HepG2 (cell line): Measurements from ENCODE around the gene EPHB3. TPM values are rescaled to one million over a fixed set of nuclear protein-coding genes. Genes with fewer than 3 reads are reported as not detected.

Experiments
- ATAC-seq: fragments of 200-7000 bp; cut with Tn5 transposase; 3 replicates; pipeline ENCODE4 v1.9.1; 2020; ENCODE audit warnings: mild to moderate bottlenecking, moderate library complexity
- BruUV-seq: library from RNA; stranded (reverse); fragments of 400-500 nt; replicated peaks from 2 replicates; lab custom pipeline; 2021; lab: Mats Ljungman, UMichigan
- CTCF ChIA-PET: fragments of 300-600 bp; formaldehyde crosslinking; extraction: SDS; loops from one replicate; lab custom pipeline; 2021; ENCODE audit warnings: low total read pairs, inconsistent platforms, low intra/inter-chr PET ratio; lab: Yijun Ruan, JAX
- POLR2A ChIA-PET: fragments of 350-600 bp; sonication (Branson Sonifier 250); formaldehyde crosslinking; loops from one replicate; lab custom pipeline; 2020; ENCODE audit warnings: antibody characterized with exemption, inconsistent platforms; lab: Yijun Ruan, JAX
- DNase-seq: peaks from one replicate; pipeline ENCODE4 v3.0.0-alpha.2; 2015; ENCODE audit warnings: low spot score
- FAIRE-seq: peaks from 3 replicates; lab custom pipeline; 2011; peaks lifted over from hg19 to GRCh38; lab: Jason Lieb, UNC
- H2AFZ ChIP-seq: one replicate; pipeline ENCODE4 v1.6.1; 2011; ENCODE audit warnings: low read length, inconsistent platforms
- H3K27ac ChIP-seq: fragments of 300-600 bp; 3 replicates; pipeline ENCODE4 v1.8.0; 2011; ENCODE audit warnings: mixed run types, mild to moderate bottlenecking, mixed read lengths, low read length, inconsistent platforms; ENCODE audit not compliant: insufficient read depth; ENCODE audit errors: extremely low read length
- H3K27me3 ChIP-seq, 2 experiments: fragments of 200-600 bp in 1 of 2; 2 replicates in 1 of 2; 3 replicates in 1 of 2; pipeline versions ENCODE4 v1.6.0 to v1.8.0; 2011; ENCODE audit warnings: low read length in 2 of 2, mild to moderate bottlenecking in 2 of 2, moderate library complexity in 2 of 2, inconsistent platforms in 1 of 2; ENCODE audit not compliant: insufficient read depth in 2 of 2, control insufficient read depth in 1 of 2
- H3K36me3 ChIP-seq, 2 experiments: fragments of 200-600 bp in 1 of 2; replicated peaks in 1 of 2; 2 replicates in 1 of 2; 3 replicates in 1 of 2; pipeline versions ENCODE4 v1.5.1 to v1.8.0; 2011; ENCODE audit warnings: low read length in 2 of 2, inconsistent platforms in 1 of 2; ENCODE audit not compliant: insufficient read depth in 2 of 2, control insufficient read depth in 1 of 2
- H3K4me1 ChIP-seq: 2 replicates; pipeline ENCODE4 v1.5.1; 2012; ENCODE audit warnings: low read length, inconsistent platforms; ENCODE audit not compliant: insufficient read depth
- H3K4me2 ChIP-seq: 2 replicates; pipeline ENCODE4 v1.6.0; 2011; ENCODE audit warnings: low read depth, low read length, inconsistent platforms
- H3K4me3 ChIP-seq, 3 experiments: fragments of 200-600 bp in 1 of 3; sonication (generic), shearing (Covaris generic) in 1 of 3; replicated peaks in 1 of 3; 2 replicates each; pipeline ENCODE4 v1.5.1; 2011 to 2016; ENCODE audit warnings: low read length in 3 of 3, inconsistent platforms in 2 of 3, low read depth in 2 of 3, mild to moderate bottlenecking in 2 of 3, control low read depth in 1 of 3, mixed read lengths in 1 of 3; ENCODE audit not compliant: insufficient read depth in 1 of 3
- H3K79me2 ChIP-seq: one replicate; pipeline ENCODE4 v1.6.1; 2011; ENCODE audit warnings: low read length, inconsistent platforms; ENCODE audit not compliant: insufficient read depth
- H3K9ac ChIP-seq: 2 replicates; pipeline ENCODE4 v1.6.0; 2011; ENCODE audit warnings: mild to moderate bottlenecking, low read depth, low read length, inconsistent platforms; ENCODE audit not compliant: insufficient read depth
- H3K9me3 ChIP-seq: 2 replicates; pipeline ENCODE4 v1.5.1; 2012; ENCODE audit warnings: mild to moderate bottlenecking, low read length
- H4K20me1 ChIP-seq: 2 replicates; pipeline ENCODE4 v1.6.0; 2011; ENCODE audit warnings: inconsistent platforms, mild to moderate bottlenecking, low read length, moderate library complexity; ENCODE audit not compliant: insufficient read depth
- AGO1 ChIP-seq: fragments of 200-400 bp; formaldehyde crosslinking; IDR thresholded peaks from 2 replicates; pipeline ENCODE4 v1.6.1; 2017; ENCODE audit warnings: mild to moderate bottlenecking, low read depth, low read length, moderate library complexity; ENCODE audit not compliant: poor library complexity, severe bottlenecking
- CBX5 ChIP-seq: sonication (generic); formaldehyde crosslinking; IDR thresholded peaks from 2 replicates; pipeline ENCODE4 v1.4.0; 2020; ENCODE audit warnings: missing genetic modification reagents, borderline replicate concordance
- DNMT3B ChIP-seq: conservative IDR thresholded peaks from 2 replicates; pipeline ENCODE4 v1.6.1; 2016; ENCODE audit warnings: missing biosample characterization, control low read depth
- GTF3A ChIP-seq: sonication (generic); formaldehyde crosslinking; conservative IDR thresholded peaks from 2 replicates; pipeline ENCODE4 v1.4.0; 2020; ENCODE audit warnings: mild to moderate bottlenecking, missing genetic modification reagents
- SNAPC2 ChIP-seq: sonication (generic); formaldehyde crosslinking; IDR thresholded peaks from 2 replicates; pipeline ENCODE4 v1.8.1; 2022; ENCODE audit warnings: mild to moderate bottlenecking, missing genetic modification reagents
- TIGD3 ChIP-seq: sonication (generic); formaldehyde crosslinking; IDR thresholded peaks from 2 replicates; pipeline ENCODE4 v1.5.1; 2020; ENCODE audit warnings: mild to moderate bottlenecking, missing genetic modification reagents, borderline replicate concordance
- U2AF1 ChIP-seq: fragments of 200-400 bp; formaldehyde crosslinking; optimal IDR thresholded peaks from 2 replicates; pipeline ENCODE3; 2017; ENCODE audit warnings: mild to moderate bottlenecking, low read depth, low read length
- UBTF ChIP-seq: sonication (generic); formaldehyde crosslinking; IDR thresholded peaks from 2 replicates; pipeline ENCODE4 v1.4.0; 2020; ENCODE audit warnings: mild to moderate bottlenecking, missing genetic modification reagents
- ZNF30 ChIP-seq: sonication (generic); formaldehyde crosslinking; IDR thresholded peaks from 2 replicates; pipeline ENCODE4 v1.5.0; 2020; ENCODE audit warnings: mild to moderate bottlenecking, missing genetic modification reagents
- ZNF414 ChIP-seq: sonication (generic); formaldehyde crosslinking; IDR thresholded peaks from 2 replicates; pipeline ENCODE4 v1.5.0; 2020; ENCODE audit warnings: missing genetic modification reagents
- WGBS: methylation state at CpG from one replicate; pipeline ENCODE4 v1.1.6; 2017; ENCODE audit warnings: low lambda C conversion rate; 5-methylcytosine and 5-hydroxymethylcytosine counted together
- in situ Hi-C: cut with HindIII; loops from 2 replicates; pipeline ENCODE4 v1.10.0; 2017; ENCODE audit warnings: low pct_unique_long_range_greater_than_20kb; ENCODE audit not compliant: extremely low pct_ligation_motif_present
- intact Hi-C: fragments of 100-400 bp; cut with micrococcal nuclease; formaldehyde crosslinking; loops from one replicate; pipeline ENCODE4 v1.10.0; 2022; ENCODE audit not compliant: unreplicated experiment
- polyA plus RNA-seq, 8 experiments: library from polyadenylated mRNA; depleted of rRNA in 3 of 8; stranded (reverse) in 7 of 8; unstranded in 1 of 8; fragments of >200 nt; fragmentation: Illumina TruSeq in 4 of 8; extraction: Trizol in 4 of 8; gene quantifications; 2 replicates each; pipeline versions ENCODE4 v1.2.1 to v1.2.3, GENCODE V29; 2011 to 2016; ENCODE audit warnings: low read depth in 4 of 8, missing spikeins in 1 of 8, mixed read lengths in 1 of 8; ENCODE audit not compliant: insufficient read depth in 1 of 8
- total RNA-seq, 5 experiments: library from RNA; depleted of rRNA; stranded (reverse); fragments of >200 nt; fragmentation: Illumina TruSeq; extraction: Trizol; gene quantifications; 2 replicates each; pipeline ENCODE4 v1.2.3, GENCODE V29; 2016; ENCODE audit warnings: low read depth in 1 of 5

Gene EPHB3
- total and polyA plus RNA-seq, 2 of the 13 experiments (the other 11 are each of a cell fraction or from before 2014, with no cell fraction given) = 0.01 TPM; not detected in 1

GRCh38 chr3:184598574-184598927, 37.0 kb downstream of the EPHB3 start (continued):
- no peak for TF ChIP-seq UBTF (CRISPR knock-in tag)
- TF ChIP-seq TIGD3 = no peak

GRCh38 chr3:184599143-184599542, 37.6 kb downstream of the EPHB3 start:
- H3K9ac ChIP-seq = no peak overlapping the region
- no TSS peak for BruUV-seq
- no peak for TF ChIP-seq ZNF414 (CRISPR knock-in tag)
- TF ChIP-seq DNMT3B (CRISPR knock-in tag) = no peak
- no peak for TF ChIP-seq GTF3A (CRISPR knock-in tag)
- TF ChIP-seq U2AF1 = no peak
- TF ChIP-seq CBX5 (CRISPR knock-in tag) = no peak
- no peak for TF ChIP-seq SNAPC2 (CRISPR knock-in tag)
- TF ChIP-seq ZNF30 = no peak
- no peak for TF ChIP-seq AGO1
- DNase-seq (no peak), FAIRE-seq (no peak), ATAC-seq (no peak)
- no peaks in the 10 kb centered on the region for H3K36me3 ChIP-seq
- intact Hi-C loops = no loop called here
- H3K27ac ChIP-seq = no peak overlapping the region
- POLR2A ChIA-PET = no interaction called here
- H3K79me2 ChIP-seq = no peaks in the 10 kb centered on the region
- in situ Hi-C loops = no loop called here
- no peak overlapping the region for H2AFZ ChIP-seq
- peaks cover 8% of the 10 kb centered on the region; the same call in 1 of the 2 replicates for H3K4me1 ChIP-seq
- peaks cover 5 to 61% of the 10 kb centered on the region in 2 experiments; a peak in 4 of 5 replicates for H3K27me3 ChIP-seq
- no peak overlapping the region for H3K4me2 ChIP-seq
- CTCF ChIA-PET = no interaction called here
- H3K4me3 ChIP-seq = no peak overlapping the region
- 80% methylated on average over 1 of the region's 3 CpGs for WGBS
- no peaks in the 10 kb centered on the region for H4K20me1 ChIP-seq
- H3K9me3 ChIP-seq = no peaks in the 10 kb centered on the region
